ENCODE measurements around the gene STX3.

Gene STX3

DNA sequence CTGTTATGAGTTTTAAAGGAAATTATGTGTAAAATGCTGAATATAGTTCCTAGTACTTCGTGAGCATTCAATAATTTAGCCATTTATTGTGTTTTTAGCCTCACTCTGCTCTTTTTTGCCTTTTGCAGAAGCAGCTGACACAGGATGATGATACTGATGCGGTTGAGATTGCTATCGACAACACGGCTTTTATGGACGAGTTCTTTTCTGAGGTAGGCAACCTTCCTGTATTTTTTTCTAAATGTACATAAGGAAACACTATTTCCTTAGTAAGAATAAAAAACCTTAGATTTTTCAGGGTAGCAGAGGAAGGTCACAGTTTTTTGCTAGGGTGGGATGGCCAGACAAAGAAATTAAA is 17.9 kb downstream of the STX3 start:
- DNase-seq (ENCODE audit: low read depth), result no peak
- TF ChIP-seq CTCF (conservative IDR thresholded peaks at IDR 0.05; ENCODE audit: control insufficient read depth, insufficient read depth, low read depth, low read length), result no peak
- no peak overlapping the region for H3K4me3 ChIP-seq (ENCODE audit: control insufficient read depth, low read depth, low read length)

GRCh38 chr11:59776210-59777066 is 21.3 kb downstream of the STX3 start:
- no peak overlapping the region for H3K4me3 ChIP-seq (ENCODE audit: control insufficient read depth, low read depth, low read length)
- no peak for TF ChIP-seq CTCF (conservative IDR thresholded peaks at IDR 0.05; ENCODE audit: control insufficient read depth, insufficient read depth, low read depth, low read length)
- DNase-seq (ENCODE audit: low read depth), result peak; percentile 62

DNA sequence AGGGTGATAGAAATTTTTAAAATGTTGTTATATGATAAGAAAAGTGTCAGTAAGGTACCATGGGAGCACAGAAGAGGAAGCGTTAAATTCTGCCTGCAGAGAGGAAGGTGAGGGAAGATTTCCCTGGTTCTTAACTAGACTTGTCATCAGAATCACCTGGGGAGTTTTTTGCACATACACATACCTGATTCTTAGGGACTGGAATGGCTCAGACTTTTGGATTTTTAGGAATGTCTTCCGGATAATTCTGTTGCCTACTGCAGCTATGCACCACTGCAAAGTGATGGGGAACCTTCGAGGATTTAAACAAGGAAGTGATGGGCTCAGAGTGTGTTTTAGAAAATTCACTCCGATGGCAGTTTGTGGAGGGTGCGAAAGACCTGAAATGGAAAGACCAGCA is 21.9 kb downstream of the STX3 start:
- DNase-seq (ENCODE audit: low read depth), result no peak

DNA sequence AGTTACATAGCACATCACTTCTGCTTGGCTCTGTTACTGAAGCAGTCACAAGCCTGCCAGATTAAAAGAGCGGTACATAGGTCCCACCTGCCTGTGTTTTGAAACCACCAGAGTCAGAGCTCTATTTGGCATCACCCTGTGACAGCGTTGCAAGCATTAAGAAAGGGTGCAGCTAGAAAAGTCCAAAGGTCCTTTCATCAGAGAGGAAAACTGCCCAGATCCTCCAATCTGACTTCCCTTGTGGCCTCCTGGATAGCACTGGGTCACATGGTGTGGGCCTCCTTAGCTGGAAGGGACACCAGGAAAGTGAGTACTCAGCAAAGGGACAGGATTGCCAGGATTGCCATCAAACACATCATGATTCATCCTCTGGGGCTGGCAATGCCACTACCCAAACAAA is 22.9 kb downstream of the STX3 start:
- no peak for DNase-seq (ENCODE audit: low read depth)
- H3K4me3 ChIP-seq (ENCODE audit: control insufficient read depth, low read depth, low read length), result no peak overlapping the region
- TF ChIP-seq CTCF (conservative IDR thresholded peaks at IDR 0.05; ENCODE audit: control insufficient read depth, insufficient read depth, low read depth, low read length), result no peak

More for the DNA sequence above, 21.9 kb downstream of the STX3 start:
- H3K4me3 ChIP-seq (ENCODE audit: control insufficient read depth, low read depth, low read length), result no peak overlapping the region
- no peak for TF ChIP-seq CTCF (conservative IDR thresholded peaks at IDR 0.05; ENCODE audit: control insufficient read depth, insufficient read depth, low read depth, low read length)

GRCh38 chr11:59779487-59779886 is 24.3 kb downstream of the STX3 start:
- no peak for DNase-seq (ENCODE audit: low read depth)
- TF ChIP-seq CTCF (conservative IDR thresholded peaks at IDR 0.05; ENCODE audit: control insufficient read depth, insufficient read depth, low read depth, low read length), result no peak
- H3K4me3 ChIP-seq (ENCODE audit: control insufficient read depth, low read depth, low read length), result no peak overlapping the region

DNA sequence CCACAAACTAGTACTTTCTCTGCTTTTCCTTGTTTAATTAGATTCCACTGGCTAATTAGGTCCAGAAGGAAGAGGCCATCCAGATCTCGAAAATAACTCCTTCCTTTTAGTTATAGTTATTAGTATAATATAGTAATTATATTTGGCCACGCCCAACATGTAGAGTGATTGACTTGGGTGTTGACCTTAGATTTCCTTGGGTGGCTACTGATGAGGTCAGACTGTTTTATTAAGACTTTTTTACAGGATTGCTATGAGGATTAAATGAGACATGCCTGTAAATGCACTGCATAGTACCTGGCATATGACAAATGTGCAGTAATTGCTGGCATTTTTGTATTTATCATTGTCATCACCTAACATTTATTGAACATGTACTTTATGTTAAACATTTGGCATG is 26.9 kb downstream of the STX3 start:
- H3K4me3 ChIP-seq (ENCODE audit: control insufficient read depth, low read depth, low read length), result no peak overlapping the region
- TF ChIP-seq CTCF (conservative IDR thresholded peaks at IDR 0.05; ENCODE audit: control insufficient read depth, insufficient read depth, low read depth, low read length), result no peak
- DNase-seq (ENCODE audit: low read depth), result no peak
